Fibroblast of skin of left biceps (primary cell): ENCODE results near the gene EEF1A2.

ENCODE experiments used
- DNase-seq, 2 experiments: peaks; one replicate each; pipeline ENCODE4 v3.0.0-alpha.2; 2013; ENCODE audit warnings: low read depth in 2 of 2

EEF1A2 gene

DNA sequence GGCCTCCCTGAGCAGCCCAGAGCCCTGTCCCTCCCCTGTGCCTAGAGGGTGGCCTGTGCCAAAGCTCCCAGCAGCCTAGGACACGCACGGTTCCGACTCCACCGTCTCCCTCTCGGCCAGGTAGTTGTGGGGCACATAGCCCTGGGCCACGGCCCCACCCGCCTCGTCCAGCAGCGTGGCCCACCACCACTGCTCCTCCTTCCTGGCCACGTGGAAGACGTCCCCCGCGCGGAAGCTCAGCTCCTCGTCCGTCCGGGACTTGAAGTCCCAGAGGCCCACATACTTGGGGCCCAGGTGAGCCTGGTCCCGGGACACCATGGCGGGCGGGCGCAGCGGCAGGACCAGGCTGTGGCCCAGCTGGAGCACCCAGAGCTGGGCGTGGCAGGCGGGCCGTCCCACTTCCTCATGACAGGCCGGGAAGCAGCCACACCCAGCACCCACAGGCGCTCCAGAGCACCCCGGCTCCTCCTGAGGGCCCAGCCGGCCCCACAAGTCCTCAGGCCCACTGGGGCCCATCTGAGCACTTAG lies 38.2 kb upstream of the EEF1A2 start, which contains the start of gene PTK6:
Gene PTK6, minus strand, starts transcription at position 380 of the 528 bp plus-strand sequence. Its CDS starts 62 bp downstream, at position 318.
- DNase-seq, result no peak

- no peak for DNase-seq
Measured at GRCh38 chr20:63536241-63536977, 37.5 kb upstream of the EEF1A2 start.

GRCh38 chr20:63534831-63535651 lies 36.2 kb upstream of the EEF1A2 start:
- no peak for DNase-seq

- no peak for DNase-seq
Measured at GRCh38 chr20:63534427-63534830, 35.5 kb upstream of the EEF1A2 start.

- no peak for DNase-seq
Measured at GRCh38 chr20:63533871-63534393, 35.0 kb upstream of the EEF1A2 start.

- DNase-seq, result no peak
Measured at GRCh38 chr20:63533388-63533787, 34.5 kb upstream of the EEF1A2 start.

DNA sequence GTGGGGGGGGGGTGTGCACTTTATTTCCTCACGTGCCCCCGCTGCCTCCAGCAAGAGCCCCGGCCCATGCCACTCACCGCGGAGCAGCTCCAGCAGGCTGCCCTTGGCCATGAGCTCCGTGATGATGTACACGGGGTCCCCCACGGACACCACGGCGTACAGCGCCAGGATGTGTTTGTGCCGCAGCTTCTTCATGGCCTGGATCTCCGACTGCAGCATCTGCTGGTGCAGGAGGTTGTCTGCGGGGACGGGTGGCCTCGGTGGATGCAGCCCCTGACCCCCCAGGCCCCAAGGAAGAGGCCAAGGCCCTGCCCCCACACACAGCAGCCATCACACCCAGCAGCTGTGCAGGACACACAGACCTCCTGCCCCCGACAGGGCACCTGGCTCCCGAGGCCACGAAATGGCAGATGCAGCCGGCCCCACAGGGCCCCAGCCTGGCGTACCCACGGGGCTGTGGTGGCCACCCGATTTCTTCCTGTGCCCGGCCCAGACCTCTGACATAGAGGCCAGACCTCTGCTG lies 33.6 kb upstream of the EEF1A2 start:
- DNase-seq, result no peak

GRCh38 chr20:63531686-63532448 lies 33.0 kb upstream of the EEF1A2 start:
- DNase-seq, result no peak

DNA sequence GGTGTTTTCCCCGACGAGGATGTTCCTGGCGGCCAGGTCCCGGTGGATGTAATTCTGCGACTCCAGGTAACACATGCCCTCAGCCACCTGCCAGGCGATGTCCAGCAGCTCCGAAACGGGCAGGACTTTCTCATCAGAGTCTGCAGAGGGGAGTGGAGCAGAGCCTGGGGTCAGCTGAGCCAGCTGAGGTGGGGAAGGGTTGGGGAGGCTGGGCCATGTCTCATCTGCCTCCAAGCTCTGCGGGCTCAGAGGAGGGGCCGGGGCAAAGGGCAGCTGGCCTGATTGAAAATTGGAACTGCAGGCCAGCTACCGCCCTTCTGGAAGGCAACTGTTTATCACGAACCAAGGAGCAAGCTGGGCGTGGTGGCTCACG lies 31.9 kb upstream of the EEF1A2 start:
- no peak for DNase-seq

- no peak for DNase-seq
Measured at GRCh38 chr20:63529861-63530787, 31.2 kb upstream of the EEF1A2 start.

DNA sequence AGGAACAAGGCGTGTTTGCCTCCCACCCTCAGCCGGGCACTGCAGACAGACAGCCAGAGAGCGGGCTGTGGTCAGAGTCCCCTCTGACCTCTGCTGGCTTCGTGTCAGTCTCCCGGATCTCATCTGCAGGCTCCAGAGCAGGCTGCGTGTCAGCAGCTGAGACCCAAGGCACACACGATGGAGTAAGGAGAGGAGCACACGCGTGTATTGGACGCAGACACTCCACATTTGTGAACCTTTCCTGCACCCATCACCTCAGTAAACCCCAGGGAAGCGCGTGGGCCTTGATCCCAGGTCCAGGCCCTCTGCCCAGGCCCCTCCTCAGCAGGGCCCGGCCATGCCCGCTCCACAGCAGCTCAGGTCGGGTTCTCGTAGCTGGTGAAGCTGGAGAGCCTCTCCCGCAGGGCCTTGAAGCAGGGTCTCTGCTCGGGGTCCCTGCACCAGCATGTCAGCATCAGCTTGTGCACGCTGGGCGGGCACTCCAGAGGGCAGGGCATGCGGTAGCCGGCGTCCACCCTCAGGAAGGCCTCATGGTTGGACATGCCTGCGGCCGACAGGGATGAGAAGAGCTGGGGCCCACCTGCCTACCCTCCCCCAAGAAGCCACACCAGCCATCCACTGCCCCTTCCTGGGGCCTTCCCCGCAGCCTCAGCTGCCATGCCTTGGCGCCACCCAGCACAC lies 30.4 kb upstream of the EEF1A2 start:
- no peak for DNase-seq

GRCh38 chr20:63527184-63527583 lies 28.3 kb upstream of the EEF1A2 start:
- DNase-seq, result no peak

GRCh38 chr20:63525971-63526370 lies 27.1 kb upstream of the EEF1A2 start:
- DNase-seq, result no peak

DNA sequence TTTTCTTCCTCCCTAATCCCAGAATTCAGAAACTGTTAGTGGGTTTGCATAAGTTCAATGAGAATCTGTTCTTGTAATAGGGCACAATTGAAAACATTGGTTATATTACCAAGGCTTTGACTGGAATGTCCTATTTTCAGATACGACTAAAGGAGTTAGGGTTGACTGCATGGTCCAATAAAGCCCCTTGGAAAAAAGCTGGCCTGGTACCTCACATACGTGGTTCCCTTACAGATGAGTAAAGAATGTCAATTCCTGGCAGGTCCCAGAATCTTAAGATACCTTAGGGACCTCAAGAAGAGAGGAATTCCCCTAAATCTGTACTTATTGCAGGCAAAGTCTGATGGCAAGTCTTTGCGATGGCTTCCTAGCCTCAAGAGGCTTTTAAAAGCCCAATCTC lies 26.3 kb upstream of the EEF1A2 start:
- DNase-seq, result no peak

DNA sequence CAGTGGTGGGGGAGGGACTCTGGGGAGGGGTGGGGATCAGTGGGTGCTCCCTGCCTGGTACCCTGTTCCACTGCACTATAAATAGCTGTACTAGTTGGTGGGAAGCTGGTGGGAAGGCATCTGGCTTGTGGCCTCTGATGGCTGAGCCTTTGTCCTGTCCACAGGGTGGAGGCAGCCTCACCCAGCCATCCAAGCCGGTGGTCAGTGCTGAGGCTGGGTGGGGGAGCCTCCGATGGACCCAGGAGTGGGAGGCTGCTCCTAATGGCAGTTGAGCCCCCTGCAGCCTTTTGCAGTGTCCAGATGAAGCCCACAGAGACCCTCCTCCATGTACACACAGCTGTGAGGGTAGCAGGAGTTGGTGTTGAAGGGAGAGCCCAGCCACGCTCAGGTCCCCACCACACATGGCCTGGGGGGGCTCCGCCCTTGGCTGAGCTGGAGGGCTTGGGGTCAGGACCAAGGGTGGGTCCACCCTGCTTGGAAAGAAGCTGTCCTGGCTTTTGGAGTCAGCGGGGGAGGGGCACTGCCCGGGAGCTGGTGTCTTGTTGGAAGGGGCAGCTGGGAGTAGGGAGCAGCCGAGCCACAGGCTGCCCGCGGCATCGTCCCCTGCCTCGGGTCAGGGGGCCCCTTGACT lies 24.2 kb upstream of the EEF1A2 start:
- DNase-seq, result no peak

- DNase-seq, result no peak
Measured at GRCh38 chr20:63522091-63522868, 23.4 kb upstream of the EEF1A2 start.

DNA sequence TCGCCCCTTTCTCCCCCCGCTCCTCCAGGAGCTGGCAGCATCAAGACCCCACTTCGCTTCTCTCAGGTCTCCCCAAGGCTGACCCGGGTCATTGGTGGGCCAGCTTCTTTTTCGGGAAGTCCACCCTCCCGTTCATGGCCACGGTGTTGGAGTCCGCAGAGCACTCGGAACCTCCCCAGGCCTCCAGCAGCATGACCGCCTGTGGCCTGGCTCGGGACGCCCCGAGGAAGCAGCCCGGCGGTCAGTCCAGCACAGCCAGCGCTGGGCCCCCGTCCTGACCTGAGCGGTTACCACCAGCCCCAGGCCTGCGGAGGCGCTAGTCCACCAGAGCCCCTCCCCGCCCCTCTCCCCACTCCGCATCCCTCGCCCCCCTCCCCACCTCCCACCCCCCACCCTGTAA lies 22.7 kb upstream of the EEF1A2 start:
- DNase-seq, result no peak

GRCh38 chr20:63520934-63521601 lies 22.2 kb upstream of the EEF1A2 start:
- peak; percentile 19 to 29 for DNase-seq
